Ascending aorta (tissue), 2 donors: ENCODE results near the gene ODF2. TPM values are rescaled to one million over a fixed set of nuclear protein-coding genes. Genes with fewer than 3 reads are reported as not detected.
"Not testable (repeated sequence)": the region's sequence is repeated elsewhere in the genome, so short reads cannot be mapped to it uniquely, and the experiment has no call there.

Source experiments
- DNase-seq, 2 donors: peaks; one replicate each; pipeline ENCODE4 v3.0.0-alpha.2; 2019; ENCODE audit warnings: low spot score in 2 of 2
- H3K27ac ChIP-seq, 2 donors: fragments of 200-600 bp; sonication (generic); one replicate each; pipeline ENCODE4 v1.5.1; 2016 to 2017; ENCODE audit warnings: mild to moderate bottlenecking in 1 of 2
- H3K27me3 ChIP-seq: fragments of 200-600 bp; sonication (generic); one replicate; pipeline ENCODE4 v1.5.1; 2017
- H3K36me3 ChIP-seq, 2 donors: fragments of 200-600 bp; sonication (generic); one replicate each; pipeline ENCODE4 v1.5.1; 2016
- H3K4me1 ChIP-seq, 2 donors: fragments of 200-600 bp; sonication (generic); one replicate each; pipeline ENCODE4 v1.5.1; 2016 to 2017; ENCODE audit warnings: mild to moderate bottlenecking in 1 of 2
- H3K4me3 ChIP-seq, 2 donors: fragments of 200-600 bp; sonication (generic); one replicate each; pipeline ENCODE4 v1.5.1; 2016 to 2017; ENCODE audit warnings: mild to moderate bottlenecking in 1 of 2
- H3K9me3 ChIP-seq, 2 donors: fragments of 200-600 bp; sonication (generic); one replicate each; pipeline ENCODE4 v1.5.1; 2016
- CTCF ChIP-seq, 3 experiments: fragments of 200-600 bp in 2 of 3; fragments of 450-650 bp in 1 of 3; sonication (generic) in 2 of 3; IDR thresholded peaks; one replicate each; pipeline ENCODE4 v1.5.1; 2016 to 2019; ENCODE audit warnings: antibody characterized with exemption in 3 of 3, mild to moderate bottlenecking in 1 of 3, moderate library complexity in 1 of 3
- intact Hi-C: fragments of 100-400 bp; cut with DNase I; formaldehyde crosslinking; loops from one replicate; pipeline ENCODE4 v1.15.1; 2023
- total RNA-seq: library from RNA; depleted of rRNA; stranded (reverse); fragments of >200 nt; gene quantifications from one replicate; pipeline ENCODE4 v1.1.0, GENCODE V29; 2016

The ODF2 gene
- total RNA-seq, 1 donor from 2014 or later, result 26.9 TPM

GRCh38 chr9:128411364-128412119 lies 44.3 kb upstream of the ODF2 start:
- Histone ChIP-seq H3K4me3 (no peak overlapping the region), H3K4me1 (no peaks in the 10 kb centered on the region), H3K27me3 (no peaks in the 10 kb centered on the region), H3K36me3 (no peaks in the 10 kb centered on the region), H3K27ac (no peak overlapping the region), H3K9me3 (no peaks in the 10 kb centered on the region)
- no peak for TF ChIP-seq CTCF (IDR thresholded peaks at IDR 0.05)
- DNase-seq, result no peak
- intact Hi-C loops, result no loop called here

DNA sequence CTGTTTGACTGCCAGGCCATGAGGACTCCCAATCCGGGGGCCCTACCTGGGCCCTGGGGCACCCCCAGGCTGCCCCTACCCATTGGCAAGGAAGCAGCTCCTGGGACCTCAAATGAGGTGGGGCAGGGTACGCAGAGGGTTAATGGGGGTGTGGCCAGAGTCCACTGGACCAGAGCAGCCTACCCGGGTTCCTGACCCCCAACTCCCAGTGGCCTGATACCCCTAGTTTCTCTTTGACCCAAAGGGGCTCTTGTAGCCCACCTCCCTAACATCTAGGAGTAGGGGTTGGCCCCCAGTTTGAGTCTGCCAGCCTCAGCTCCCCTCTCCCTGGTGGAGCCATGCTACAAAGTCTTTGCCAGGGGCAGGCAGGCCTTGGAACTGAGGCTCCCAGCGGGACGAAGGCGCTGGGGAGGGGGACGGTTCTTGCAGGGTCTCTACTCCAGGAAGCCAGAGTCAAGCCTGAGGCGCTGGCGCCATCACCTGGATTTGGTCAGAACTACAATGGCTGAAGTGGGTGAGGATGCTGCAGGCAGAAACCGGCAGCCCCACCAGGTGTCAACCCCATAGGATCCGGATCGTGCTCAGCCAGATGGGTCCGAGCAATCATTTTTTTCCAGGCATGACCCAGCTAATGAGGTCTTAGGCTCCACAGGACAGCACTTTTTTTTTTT lies 43.6 kb upstream of the ODF2 start:
- intact Hi-C loops, result no loop called here
- H3K4me3 ChIP-seq, result no peak overlapping the region
- no peaks in the 10 kb centered on the region for H3K27me3 ChIP-seq
- TF ChIP-seq CTCF (IDR thresholded peaks at IDR 0.05), result peak in 2 of 3 experiments; percentile 34 to 42
- no peaks in the 10 kb centered on the region for H3K9me3 ChIP-seq
- no peak for DNase-seq
- no peaks in the 10 kb centered on the region for H3K4me1 ChIP-seq
- no peak overlapping the region for H3K27ac ChIP-seq
- H3K36me3 ChIP-seq, result no peaks in the 10 kb centered on the region

GRCh38 chr9:128413728-128414127 lies 42.1 kb upstream of the ODF2 start:
- H3K4me3 ChIP-seq, H3K27me3 ChIP-seq, H3K4me1 ChIP-seq, H3K9me3 ChIP-seq, DNase-seq, H3K36me3 ChIP-seq, intact Hi-C loops, H3K27ac ChIP-seq: not testable (repeated sequence)

DNA sequence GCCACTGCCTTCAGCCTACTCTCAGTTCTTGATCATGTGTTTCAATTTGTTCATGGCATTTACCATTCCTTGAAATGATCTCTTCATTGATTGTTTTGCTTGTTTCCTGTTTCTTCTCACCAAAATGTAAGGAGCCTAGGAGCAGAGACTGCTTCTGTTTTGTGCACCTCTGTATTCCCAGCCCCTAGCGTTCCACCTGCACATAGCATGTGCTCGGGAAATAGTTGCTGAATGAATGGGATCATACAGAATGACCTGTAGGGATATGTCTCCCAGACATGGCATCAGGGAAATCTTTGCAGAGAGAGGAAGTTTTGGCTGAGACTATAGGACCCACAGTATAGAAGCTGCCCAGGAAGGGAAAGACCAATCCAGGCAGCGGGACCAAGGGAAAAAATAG lies 41.3 kb upstream of the ODF2 start:
- Histone ChIP-seq H3K27ac (no peak overlapping the region), H3K27me3 (no peaks in the 10 kb centered on the region), H3K36me3 (no peaks in the 10 kb centered on the region), H3K4me3 (no peak overlapping the region), H3K4me1 (peaks cover 0 to 4% of the 10 kb centered on the region in 2 donors), H3K9me3 (no peaks in the 10 kb centered on the region)
- no peak for TF ChIP-seq CTCF (IDR thresholded peaks at IDR 0.05)
- intact Hi-C loops, result no loop called here
- no peak for DNase-seq

GRCh38 chr9:128415281-128415680 lies 40.5 kb upstream of the ODF2 start:
- Histone ChIP-seq H3K36me3 (no peaks in the 10 kb centered on the region), H3K4me1 (peaks cover 0 to 9% of the 10 kb centered on the region in 2 donors), H3K27me3 (no peaks in the 10 kb centered on the region), H3K4me3 (no peak overlapping the region), H3K9me3 (no peaks in the 10 kb centered on the region), H3K27ac (no peak overlapping the region)
- no peak for TF ChIP-seq CTCF (IDR thresholded peaks at IDR 0.05)
- intact Hi-C loops, result no loop called here
- DNase-seq, result no peak

DNA sequence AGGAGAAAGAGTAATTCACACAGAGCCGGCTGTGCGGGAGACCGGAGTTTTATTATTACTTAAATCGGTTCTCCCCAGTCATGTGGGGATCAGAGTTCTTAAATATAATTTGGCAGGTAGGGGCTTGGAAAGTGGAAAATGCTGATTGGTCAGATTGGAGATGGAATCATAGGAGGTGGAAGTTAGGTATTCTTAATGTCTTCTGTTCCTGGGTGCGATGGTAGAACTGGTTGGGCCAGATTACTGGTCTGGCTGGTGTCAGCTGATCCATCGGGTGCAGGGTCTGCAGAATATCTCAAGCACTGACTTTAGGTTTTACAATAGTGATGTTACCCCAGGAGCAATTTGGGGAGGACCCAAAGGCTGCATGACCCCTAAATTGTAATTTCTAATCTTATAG lies 39.8 kb upstream of the ODF2 start:
- H3K27ac ChIP-seq, result no peak overlapping the region
- no peaks in the 10 kb centered on the region for H3K36me3 ChIP-seq
- H3K4me1 ChIP-seq, result peaks cover 0 to 9% of the 10 kb centered on the region in 2 donors
- no peak overlapping the region for H3K4me3 ChIP-seq
- H3K9me3 ChIP-seq, result no peaks in the 10 kb centered on the region
- no peak for DNase-seq
- intact Hi-C loops, result no loop called here
- H3K27me3 ChIP-seq, result no peaks in the 10 kb centered on the region
- no peak for TF ChIP-seq CTCF (IDR thresholded peaks at IDR 0.05)
